ENCODE results near the gene PRAMEF13.
A peak's percentile ranks its signal among the peaks of the same experiment; 100 is the strongest.
"Not testable (repeated sequence)": the region's sequence is repeated elsewhere in the genome, so short reads cannot be mapped to it uniquely, and the experiment has no call there.

PRAMEF13 gene

GRCh38 chr1:13234057-13234456 is 32.8 kb upstream of the PRAMEF13 start:
- CTCF ChIA-PET; H3K27ac ChIP-seq (ENCODE audit: insufficient read depth in 1 of 2, low read depth in 1 of 2, low read length in 2 of 2, poor library complexity in 1 of 2, severe bottlenecking in 2 of 2); H3K36me3 ChIP-seq (ENCODE audit: control insufficient read depth in 4 of 4, insufficient read depth in 4 of 4, low read length in 3 of 4); H3K4me3 ChIP-seq (ENCODE audit: control insufficient read depth in 1 of 7, extremely low read depth in 1 of 7, insufficient read depth in 4 of 7, low read depth in 2 of 7, low read length in 6 of 7); H3K4me1 ChIP-seq (ENCODE audit: control extremely low read depth in 1 of 4, control insufficient read depth in 4 of 4, insufficient read depth in 4 of 4, low read length in 3 of 4); POLR2A ChIA-PET; H3K27me3 ChIP-seq (replicated peaks in 2 of 5; ENCODE audit: control insufficient read depth in 4 of 5, insufficient read depth in 5 of 5, low read length in 4 of 5); DNase-seq; H3K9me3 ChIP-seq (ENCODE audit: control extremely low read depth in 1 of 5, control insufficient read depth in 4 of 5, insufficient read depth in 2 of 5, low read depth in 1 of 5, low read length in 4 of 5): not testable (repeated sequence)
- WGBS (ENCODE audit: insufficient coverage): 87% methylated on average over 1 of the region's 1 CpG

- H3K27ac ChIP-seq (ENCODE audit: insufficient read depth in 1 of 2, low read depth in 1 of 2, low read length in 2 of 2, poor library complexity in 1 of 2, severe bottlenecking in 2 of 2); H3K4me3 ChIP-seq (ENCODE audit: control insufficient read depth in 1 of 7, extremely low read depth in 1 of 7, insufficient read depth in 4 of 7, low read depth in 2 of 7, low read length in 6 of 7); CTCF ChIA-PET; DNase-seq; POLR2A ChIA-PET; H3K9me3 ChIP-seq (ENCODE audit: control extremely low read depth in 1 of 5, control insufficient read depth in 4 of 5, insufficient read depth in 2 of 5, low read depth in 1 of 5, low read length in 4 of 5); H3K36me3 ChIP-seq (ENCODE audit: control insufficient read depth in 4 of 4, insufficient read depth in 4 of 4, low read length in 3 of 4); H3K27me3 ChIP-seq (replicated peaks in 2 of 5; ENCODE audit: control insufficient read depth in 4 of 5, insufficient read depth in 5 of 5, low read length in 4 of 5); H3K4me1 ChIP-seq (ENCODE audit: control extremely low read depth in 1 of 4, control insufficient read depth in 4 of 4, insufficient read depth in 4 of 4, low read length in 3 of 4): not testable (repeated sequence)
- no CpG with 5 or more reads among the region's 2 CpGs for WGBS (ENCODE audit: insufficient coverage)
Observed at GRCh38 chr1:13232056-13232455, 30.8 kb upstream of the PRAMEF13 start.

GRCh38 chr1:13231061-13231750 is 30.0 kb upstream of the PRAMEF13 start:
- WGBS (ENCODE audit: insufficient coverage): 94% methylated on average over 7 of the region's 7 CpGs
- H3K36me3 ChIP-seq (ENCODE audit: control insufficient read depth in 4 of 4, insufficient read depth in 4 of 4, low read length in 3 of 4); H3K27me3 ChIP-seq (replicated peaks in 2 of 5; ENCODE audit: control insufficient read depth in 4 of 5, insufficient read depth in 5 of 5, low read length in 4 of 5); H3K4me3 ChIP-seq (ENCODE audit: control insufficient read depth in 1 of 7, extremely low read depth in 1 of 7, insufficient read depth in 4 of 7, low read depth in 2 of 7, low read length in 6 of 7); POLR2A ChIA-PET; CTCF ChIA-PET; DNase-seq; H3K4me1 ChIP-seq (ENCODE audit: control extremely low read depth in 1 of 4, control insufficient read depth in 4 of 4, insufficient read depth in 4 of 4, low read length in 3 of 4); H3K9me3 ChIP-seq (ENCODE audit: control extremely low read depth in 1 of 5, control insufficient read depth in 4 of 5, insufficient read depth in 2 of 5, low read depth in 1 of 5, low read length in 4 of 5); H3K27ac ChIP-seq (ENCODE audit: insufficient read depth in 1 of 2, low read depth in 1 of 2, low read length in 2 of 2, poor library complexity in 1 of 2, severe bottlenecking in 2 of 2): not testable (repeated sequence)

- H3K36me3 ChIP-seq (ENCODE audit: control insufficient read depth in 4 of 4, insufficient read depth in 4 of 4, low read length in 3 of 4); H3K4me3 ChIP-seq (ENCODE audit: control insufficient read depth in 1 of 7, extremely low read depth in 1 of 7, insufficient read depth in 4 of 7, low read depth in 2 of 7, low read length in 6 of 7); H3K4me1 ChIP-seq (ENCODE audit: control extremely low read depth in 1 of 4, control insufficient read depth in 4 of 4, insufficient read depth in 4 of 4, low read length in 3 of 4); H3K9me3 ChIP-seq (ENCODE audit: control extremely low read depth in 1 of 5, control insufficient read depth in 4 of 5, insufficient read depth in 2 of 5, low read depth in 1 of 5, low read length in 4 of 5); CTCF ChIA-PET; POLR2A ChIA-PET; H3K27me3 ChIP-seq (replicated peaks in 2 of 5; ENCODE audit: control insufficient read depth in 4 of 5, insufficient read depth in 5 of 5, low read length in 4 of 5); H3K27ac ChIP-seq (ENCODE audit: insufficient read depth in 1 of 2, low read depth in 1 of 2, low read length in 2 of 2, poor library complexity in 1 of 2, severe bottlenecking in 2 of 2); DNase-seq: not testable (repeated sequence)
- WGBS (ENCODE audit: insufficient coverage): 100% methylated on average over 2 of the region's 2 CpGs
Observed at GRCh38 chr1:13230601-13231000, 29.4 kb upstream of the PRAMEF13 start.

GRCh38 chr1:13230096-13230495 is 28.9 kb upstream of the PRAMEF13 start:
- H3K27me3 ChIP-seq (replicated peaks in 2 of 5; ENCODE audit: control insufficient read depth in 4 of 5, insufficient read depth in 5 of 5, low read length in 4 of 5); H3K27ac ChIP-seq (ENCODE audit: insufficient read depth in 1 of 2, low read depth in 1 of 2, low read length in 2 of 2, poor library complexity in 1 of 2, severe bottlenecking in 2 of 2); H3K9me3 ChIP-seq (ENCODE audit: control extremely low read depth in 1 of 5, control insufficient read depth in 4 of 5, insufficient read depth in 2 of 5, low read depth in 1 of 5, low read length in 4 of 5); H3K4me1 ChIP-seq (ENCODE audit: control extremely low read depth in 1 of 4, control insufficient read depth in 4 of 4, insufficient read depth in 4 of 4, low read length in 3 of 4); CTCF ChIA-PET; DNase-seq; H3K36me3 ChIP-seq (ENCODE audit: control insufficient read depth in 4 of 4, insufficient read depth in 4 of 4, low read length in 3 of 4); H3K4me3 ChIP-seq (ENCODE audit: control insufficient read depth in 1 of 7, extremely low read depth in 1 of 7, insufficient read depth in 4 of 7, low read depth in 2 of 7, low read length in 6 of 7): not testable (repeated sequence)
- POLR2A ChIA-PET: interaction anchor here (0.6 kb wide), 1 partner anchor 923 kb away, joined by 3 read pairs; no protein-coding TSS in a partner anchor
- 89% methylated on average over 5 of the region's 5 CpGs for whole genome bisulfite sequencing (ENCODE audit: insufficient coverage)

GRCh38 chr1:13228343-13228781 is 27.2 kb upstream of the PRAMEF13 start:
- Histone ChIP-seq H3K9me3 (ENCODE audit: control extremely low read depth in 1 of 5, control insufficient read depth in 4 of 5, insufficient read depth in 2 of 5, low read depth in 1 of 5, low read length in 4 of 5) (no peaks in the 10 kb centered on the region), H3K4me1 (ENCODE audit: control extremely low read depth in 1 of 4, control insufficient read depth in 4 of 4, insufficient read depth in 4 of 4, low read length in 3 of 4) (no peaks in the 10 kb centered on the region), H3K27me3 (replicated peaks in 2 of 5; ENCODE audit: control insufficient read depth in 4 of 5, insufficient read depth in 5 of 5, low read length in 4 of 5) (no peaks in the 10 kb centered on the region), H3K4me3 (ENCODE audit: control insufficient read depth in 1 of 7, extremely low read depth in 1 of 7, insufficient read depth in 4 of 7, low read depth in 2 of 7, low read length in 6 of 7) (no peak overlapping the region), H3K36me3 (ENCODE audit: control insufficient read depth in 4 of 4, insufficient read depth in 4 of 4, low read length in 3 of 4) (no peaks in the 10 kb centered on the region), H3K27ac (ENCODE audit: insufficient read depth in 1 of 2, low read depth in 1 of 2, low read length in 2 of 2, poor library complexity in 1 of 2, severe bottlenecking in 2 of 2) (no peak overlapping the region)
- whole genome bisulfite sequencing (ENCODE audit: insufficient coverage): 78% methylated on average over 7 of the region's 7 CpGs
- CTCF ChIA-PET: interaction anchor here (1.4 kb wide), 1 partner anchor 14 kb away, joined by 3 read pairs; no protein-coding TSS in a partner anchor
- POLR2A ChIA-PET: no interaction called here
- peak; percentile 39 to 76 (median 67) for DNase-seq

- H3K27ac ChIP-seq (ENCODE audit: insufficient read depth in 1 of 2, low read depth in 1 of 2, low read length in 2 of 2, poor library complexity in 1 of 2, severe bottlenecking in 2 of 2); DNase-seq; H3K9me3 ChIP-seq (ENCODE audit: control extremely low read depth in 1 of 5, control insufficient read depth in 4 of 5, insufficient read depth in 2 of 5, low read depth in 1 of 5, low read length in 4 of 5); H3K36me3 ChIP-seq (ENCODE audit: control insufficient read depth in 4 of 4, insufficient read depth in 4 of 4, low read length in 3 of 4); POLR2A ChIA-PET; H3K4me3 ChIP-seq (ENCODE audit: control insufficient read depth in 1 of 7, extremely low read depth in 1 of 7, insufficient read depth in 4 of 7, low read depth in 2 of 7, low read length in 6 of 7); H3K27me3 ChIP-seq (replicated peaks in 2 of 5; ENCODE audit: control insufficient read depth in 4 of 5, insufficient read depth in 5 of 5, low read length in 4 of 5); H3K4me1 ChIP-seq (ENCODE audit: control extremely low read depth in 1 of 4, control insufficient read depth in 4 of 4, insufficient read depth in 4 of 4, low read length in 3 of 4): not testable (repeated sequence)
- CTCF ChIA-PET: interaction anchor here (1.4 kb wide), 1 partner anchor 15 kb away, joined by 3 read pairs; no protein-coding TSS in a partner anchor
- 94% methylated on average over 7 of the region's 8 CpGs for WGBS (ENCODE audit: insufficient coverage)
Observed at GRCh38 chr1:13227271-13228055, 26.3 kb upstream of the PRAMEF13 start.

Measured in common myeloid progenitor, CD34-positive (primary cell).